Naive thymus-derived CD4-positive, alpha-beta T cell (primary cell): ENCODE results near the gene CORT. TPM values are rescaled to one million over a fixed set of nuclear protein-coding genes. Genes with fewer than 3 reads are reported as not detected.
"Not testable (repeated sequence)": the region's sequence is repeated elsewhere in the genome, so short reads cannot be mapped to it uniquely, and the experiment has no call there.

Experiments
- ATAC-seq: fragments of 150-1000 bp; cut with Tn5 transposase; 2 replicates; pipeline ENCODE4 v1.10.0; 2021; ENCODE audit warnings: mild to moderate bottlenecking, moderate library complexity
- CTCF ChIA-PET: fragments of 350-600 bp; sonication (Branson Sonifier 250); formaldehyde crosslinking; loops from one replicate; lab custom pipeline; 2021; ENCODE audit warnings: antibody characterized with exemption; lab: Charles Lee
- POLR2A ChIA-PET: fragments of 350-600 bp; sonication (Branson Sonifier 250); formaldehyde crosslinking; loops from one replicate; lab custom pipeline; 2021; ENCODE audit warnings: antibody characterized with exemption, inconsistent platforms; lab: Charles Lee
- DNase-seq, 9 donors: peaks; one replicate each; pipeline versions ENCODE4 v3.0.0 to v3.0.0-alpha.2; 2020 to 2022; ENCODE audit warnings: mixed read lengths in 1 of 9
- H3K27ac ChIP-seq: one replicate; pipeline ENCODE4 v1.7.0; 2013; ENCODE audit warnings: mild to moderate bottlenecking, low read depth, low read length, moderate library complexity
- H3K27me3 ChIP-seq, 2 donors: one replicate each; pipeline ENCODE4 v1.7.0; 2013; ENCODE audit warnings: low read length in 2 of 2, mild to moderate bottlenecking in 2 of 2, moderate library complexity in 2 of 2; ENCODE audit not compliant: control insufficient read depth in 2 of 2, insufficient read depth in 2 of 2
- H3K36me3 ChIP-seq, 3 experiments: 1 replicate in 2 of 3; 2 replicates in 1 of 3; pipeline ENCODE4 v1.7.0; 2013; ENCODE audit warnings: low read length in 3 of 3, mild to moderate bottlenecking in 3 of 3, moderate library complexity in 1 of 3; ENCODE audit not compliant: insufficient read depth in 3 of 3, control insufficient read depth in 2 of 3
- H3K4me1 ChIP-seq, 2 donors: one replicate each; pipeline ENCODE4 v1.7.0; 2013; ENCODE audit warnings: low read length in 2 of 2, mild to moderate bottlenecking in 2 of 2, moderate library complexity in 1 of 2; ENCODE audit not compliant: control insufficient read depth in 2 of 2, insufficient read depth in 2 of 2
- H3K4me3 ChIP-seq: 2 replicates; pipeline ENCODE4 v1.7.0; 2013; ENCODE audit warnings: mild to moderate bottlenecking, low read length
- H3K9me3 ChIP-seq, 3 experiments: 1 replicate in 2 of 3; 2 replicates in 1 of 3; pipeline ENCODE4 v1.7.0; 2013; ENCODE audit warnings: low read length in 3 of 3; ENCODE audit not compliant: control insufficient read depth in 2 of 3
- H3K27ac Mint-ChIP-seq, 9 donors: one replicate each; pipeline ENCODE4 v1.8.0; 2020 to 2022; ENCODE audit warnings: mixed read lengths in 9 of 9, mild to moderate bottlenecking in 8 of 9, moderate library complexity in 5 of 9, inconsistent platforms in 2 of 9
- H3K27me3 Mint-ChIP-seq, 5 donors: one replicate each; pipeline ENCODE4 v1.8.0; 2021 to 2022; ENCODE audit warnings: mixed read lengths in 5 of 5, mild to moderate bottlenecking in 1 of 5
- H3K36me3 Mint-ChIP-seq, 5 donors: one replicate each; pipeline ENCODE4 v1.8.0; 2020 to 2022; ENCODE audit warnings: mixed read lengths in 5 of 5, mild to moderate bottlenecking in 3 of 5, inconsistent platforms in 1 of 5
- H3K4me1 Mint-ChIP-seq, 7 donors: one replicate each; pipeline ENCODE4 v1.8.0; 2020 to 2022; ENCODE audit warnings: mixed read lengths in 7 of 7, mild to moderate bottlenecking in 3 of 7, inconsistent platforms in 1 of 7
- H3K4me3 Mint-ChIP-seq, 10 donors: one replicate each; pipeline ENCODE4 v1.8.0; 2020 to 2022; ENCODE audit warnings: mild to moderate bottlenecking in 10 of 10, mixed read lengths in 10 of 10, moderate library complexity in 6 of 10, inconsistent platforms in 2 of 10
- H3K9me3 Mint-ChIP-seq, 11 donors: one replicate each; pipeline ENCODE4 v1.8.0; 2020 to 2022; ENCODE audit warnings: mixed read lengths in 11 of 11, mild to moderate bottlenecking in 4 of 11, inconsistent platforms in 1 of 11, moderate library complexity in 1 of 11
- intact Hi-C, 2 donors: fragments of 100-400 bp; cut with micrococcal nuclease; formaldehyde crosslinking; loops; one replicate each; pipeline ENCODE4 v1.15.1; 2023
- polyA plus RNA-seq, 2 donors: library from polyadenylated mRNA; unstranded; fragments of 300-500 nt; fragmentation: Illumina TruSeq; gene quantifications; one replicate each; pipeline ENCODE4 v1.2.3, GENCODE V29; 2021
- total RNA-seq, 6 experiments: library from RNA in 5 of 6; stranded (reverse) in 5 of 6; gene quantifications; 1 replicate in 5 of 6; 2 replicates in 1 of 6; pipeline ENCODE4 v1.2.3 and lab custom pipeline; 2021 to 2026

Gene CORT
- under 1 TPM in 2 of 5 experiments, not detected in 3; 0.27 to 0.90 TPM for total RNA-seq
- polyA plus RNA-seq = not detected
- total RNA-seq (lab: John Stamatoyannopoulos, UW) = not detected

- intact Hi-C loops = no loop called here
- Mint-ChIP-seq H3K4me3 (no peak within 1 kb of the TSS), H3K36me3 (peaks cover 0 to 6% (median 0%) of the 10 kb centered on the region in 5 donors), H3K4me1 (peaks cover 0 to 4% (median 0%) of the 10 kb centered on the region in 7 donors), H3K27ac (no peak within 1 kb of the TSS), H3K27me3 (peaks cover 0 to 8% (median 0%) of the 10 kb centered on the region in 5 donors), H3K9me3 (no peaks in the 10 kb centered on the region)
- ChIA-PET POLR2A (no interaction called here), CTCF (interaction anchor here (0.6 kb wide), 1 partner anchor 663 kb away, joined by 4 read pairs; no protein-coding TSS in a partner anchor)
- Histone ChIP-seq H3K9me3 (no peaks in the 10 kb centered on the region), H3K36me3 (no peaks in the 10 kb centered on the region), H3K27ac (no peak within 1 kb of the TSS), H3K27me3 (no peaks in the 10 kb centered on the region), H3K4me1 (no peaks in the 10 kb centered on the region), H3K4me3 (no peak within 1 kb of the TSS)
- ATAC-seq = no peak
- DNase-seq = no peak
Measured at GRCh38 chr1:10449751-10450150, at the start of gene CORT. TSS of gene CORT (plus strand) at chr1:10450031. CDS start at chr1:10450224, 193 bp downstream.

GRCh38 chr1:10401281-10401680 is 48.5 kb upstream of the CORT start:
- CTCF ChIA-PET = no interaction called here
- peak overlapping the region in 1 of 10 donors; percentile 87 for H3K4me3 Mint-ChIP-seq

GRCh38 chr1:10402729-10403274 is 47.0 kb upstream of the CORT start:
- Mint-ChIP-seq H3K27ac (no peak overlapping the region), H3K4me1 (peaks cover 10 to 27% (median 20%) of the 10 kb centered on the region in 7 donors), H3K27me3 (no peaks in the 10 kb centered on the region), H3K4me3 (no peak overlapping the region), H3K36me3 (peaks cover 6 to 29% (median 14%) of the 10 kb centered on the region in 5 donors), H3K9me3 (no peaks in the 10 kb centered on the region)
- DNase-seq = no peak
- H3K36me3 ChIP-seq = peaks cover 0 to 52% (median 5%) of the 10 kb centered on the region in 3 experiments
- intact Hi-C loops = no loop called here
- ChIA-PET POLR2A (no interaction called here), CTCF (no interaction called here)
- H3K4me1 ChIP-seq = peaks cover 4 to 7% of the 10 kb centered on the region in 2 donors
- no peak for ATAC-seq
- H3K4me3 ChIP-seq = no peak overlapping the region
- H3K27me3 ChIP-seq = no peaks in the 10 kb centered on the region
- H3K9me3 ChIP-seq = no peaks in the 10 kb centered on the region
- H3K27ac ChIP-seq = no peak overlapping the region

More at GRCh38 chr1:10401281-10401680, 48.5 kb upstream of the CORT start:
- peaks cover 10 to 30% (median 25%) of the 10 kb centered on the region in 7 donors for H3K4me1 Mint-ChIP-seq
- Histone ChIP-seq H3K27ac (no peak overlapping the region), H3K36me3 (peaks cover 0 to 37% (median under 1%) of the 10 kb centered on the region in 3 experiments), H3K9me3 (no peaks in the 10 kb centered on the region), H3K4me3 (no peak overlapping the region), H3K4me1 (peaks cover 4 to 7% of the 10 kb centered on the region in 2 donors), H3K27me3 (no peaks in the 10 kb centered on the region)
- DNase-seq (no peak), ATAC-seq (no peak)
- POLR2A ChIA-PET = no interaction called here
- peak overlapping the region in 1 of 9 donors; percentile 29 for H3K27ac Mint-ChIP-seq
- H3K27me3 Mint-ChIP-seq = no peaks in the 10 kb centered on the region
- intact Hi-C loops = no loop called here
- H3K9me3 Mint-ChIP-seq = no peaks in the 10 kb centered on the region
- H3K36me3 Mint-ChIP-seq = peaks cover 6 to 17% (median 12%) of the 10 kb centered on the region in 5 donors

GRCh38 chr1:10407201-10407600 is 42.6 kb upstream of the CORT start:
- Histone ChIP-seq H3K4me3 (no peak overlapping the region), H3K27me3 (no peaks in the 10 kb centered on the region), H3K27ac (no peak overlapping the region), H3K36me3 (peaks cover 0 to 87% (median 18%) of the 10 kb centered on the region in 3 experiments), H3K9me3 (no peaks in the 10 kb centered on the region), H3K4me1 (no peaks in the 10 kb centered on the region)
- ATAC-seq = no peak
- POLR2A ChIA-PET = no interaction called here
- DNase-seq = no peak
- Mint-ChIP-seq H3K4me3 (no peak overlapping the region), H3K27me3 (no peaks in the 10 kb centered on the region), H3K27ac (no peak overlapping the region), H3K4me1 (peaks cover 0 to 3% (median 0%) of the 10 kb centered on the region in 7 donors), H3K9me3 (no peaks in the 10 kb centered on the region), H3K36me3 (peaks cover 14 to 59% (median 30%) of the 10 kb centered on the region in 5 donors)
- intact Hi-C loops = no loop called here
- CTCF ChIA-PET = no interaction called here

- Mint-ChIP-seq H3K4me1 (peaks cover 0 to 17% (median 7%) of the 10 kb centered on the region in 7 donors), H3K27me3 (no peaks in the 10 kb centered on the region), H3K4me3 (peak overlapping the region in 2 of 10 donors; percentile 30 to 70), H3K9me3 (no peaks in the 10 kb centered on the region), H3K36me3 (peaks cover 22 to 76% (median 37%) of the 10 kb centered on the region in 5 donors), H3K27ac (peak overlapping the region in 8 of 9 donors; percentile 51 to 88 (median 74))
- Histone ChIP-seq H3K4me1 (no peaks in the 10 kb centered on the region), H3K9me3 (no peaks in the 10 kb centered on the region), H3K4me3 (no peak overlapping the region), H3K27ac (no peak overlapping the region), H3K27me3 (no peaks in the 10 kb centered on the region), H3K36me3 (peaks cover 0 to 72% (median 11%) of the 10 kb centered on the region in 3 experiments)
- ChIA-PET POLR2A (no interaction called here), CTCF (interaction anchor here (0.6 kb wide), 1 partner anchor 45 kb away, joined by 3 read pairs; no protein-coding TSS in a partner anchor)
- intact Hi-C loops = loop anchor here in 1 of 2 donors (2.0 kb wide), 1 partner anchor 17 kb away; the partner anchor contains the start of gene PGD
- peak; percentile 91 for ATAC-seq
- DNase-seq = no peak
Measured at GRCh38 chr1:10415211-10415930, 34.5 kb upstream of the CORT start.

- H3K4me1 ChIP-seq, H3K27me3 Mint-ChIP-seq, DNase-seq, H3K4me3 ChIP-seq, H3K27ac ChIP-seq, POLR2A ChIA-PET, H3K9me3 ChIP-seq, H3K4me3 Mint-ChIP-seq, H3K9me3 Mint-ChIP-seq, ATAC-seq, H3K27me3 ChIP-seq: not testable (repeated sequence)
- peaks cover 22 to 76% (median 37%) of the 10 kb centered on the region in 5 donors for H3K36me3 Mint-ChIP-seq
- H3K27ac Mint-ChIP-seq = peak overlapping the region in 1 of 9 donors; percentile 70
- peaks cover 0 to 73% (median 11%) of the 10 kb centered on the region in 3 experiments for H3K36me3 ChIP-seq
- CTCF ChIA-PET = interaction anchor here (0.6 kb wide), 1 partner anchor 46 kb away, joined by 3 read pairs; no protein-coding TSS in a partner anchor
- peaks cover 0 to 17% (median 7%) of the 10 kb centered on the region in 7 donors for H3K4me1 Mint-ChIP-seq
- intact Hi-C loops = loop anchor here in 1 of 2 donors (2.0 kb wide), 1 partner anchor 17 kb away; the partner anchor contains the start of gene PGD
Measured at GRCh38 chr1:10415967-10416366, 33.9 kb upstream of the CORT start.
